NB4 (cell line): Measurements from ENCODE around the gene CNTLN.
"Not testable (repeated sequence)": the region's sequence is repeated elsewhere in the genome, so short reads cannot be mapped to it uniquely, and the experiment has no call there.

ENCODE experiments used
- DNase-seq: peaks from one replicate; pipeline ENCODE4 v3.0.0; 2010; ENCODE audit warnings: low read depth
- H3K4me3 ChIP-seq: one replicate; pipeline ENCODE4 v1.5.1; 2011; ENCODE audit warnings: mild to moderate bottlenecking, low read depth, low read length, moderate library complexity
- MYC ChIP-seq: IDR thresholded peaks from 2 replicates; pipeline ENCODE4 v1.6.1; 2011; ENCODE audit warnings: low read depth, low read length
- POLR2A ChIP-seq: IDR thresholded peaks from 2 replicates; pipeline ENCODE4 v1.6.1; 2011; ENCODE audit warnings: mild to moderate bottlenecking; ENCODE audit not compliant: insufficient read length; ENCODE audit errors: extremely low read depth
- TF ChIP-seq, protein P1 (sequence below): IDR thresholded peaks from 2 replicates; pipeline ENCODE4 v1.6.1; 2011; ENCODE audit warnings: low read depth, low read length
- TF ChIP-seq, protein P2 (sequence below): IDR thresholded peaks from one replicate; pipeline ENCODE4 v1.5.1; 2012; ENCODE audit warnings: low read depth, low read length

The CNTLN gene

DNA sequence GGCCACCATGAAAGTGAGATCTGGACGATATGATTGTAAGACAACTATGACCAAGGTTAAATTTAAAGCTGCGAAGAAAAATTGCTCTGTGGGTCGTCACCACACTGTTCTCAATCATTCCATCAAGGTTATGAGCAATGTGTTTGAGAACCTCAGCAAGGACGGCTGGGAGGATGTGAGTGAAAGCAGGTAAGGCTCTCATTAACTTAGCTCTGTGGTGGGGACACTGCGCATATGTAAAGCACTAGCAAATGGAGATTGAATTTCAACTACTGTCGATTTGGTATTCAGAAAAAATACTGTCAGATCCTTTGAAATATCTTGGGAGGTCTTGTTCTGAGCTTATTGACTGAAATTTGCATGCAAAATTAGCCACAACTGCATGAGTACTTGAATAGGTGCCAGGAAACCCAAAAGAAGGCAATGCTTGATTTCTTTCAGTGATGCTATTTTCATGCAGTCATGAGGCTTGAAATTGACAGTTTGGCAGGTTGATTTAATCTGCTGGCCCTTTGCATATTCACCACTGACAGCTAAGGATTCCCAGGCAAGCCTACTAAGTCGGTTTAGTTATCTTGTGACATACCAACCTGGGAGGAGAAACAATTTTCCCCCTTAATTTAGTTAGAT is 260.2 kb downstream of the CNTLN start:
- no peak overlapping the region for H3K4me3 ChIP-seq
- TF ChIP-seq POLR2A: no peak
- TF ChIP-seq, protein P1, sequence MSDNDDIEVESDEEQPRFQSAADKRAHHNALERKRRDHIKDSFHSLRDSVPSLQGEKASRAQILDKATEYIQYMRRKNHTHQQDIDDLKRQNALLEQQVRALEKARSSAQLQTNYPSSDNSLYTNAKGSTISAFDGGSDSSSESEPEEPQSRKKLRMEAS: no peak
- TF ChIP-seq, protein P2, sequence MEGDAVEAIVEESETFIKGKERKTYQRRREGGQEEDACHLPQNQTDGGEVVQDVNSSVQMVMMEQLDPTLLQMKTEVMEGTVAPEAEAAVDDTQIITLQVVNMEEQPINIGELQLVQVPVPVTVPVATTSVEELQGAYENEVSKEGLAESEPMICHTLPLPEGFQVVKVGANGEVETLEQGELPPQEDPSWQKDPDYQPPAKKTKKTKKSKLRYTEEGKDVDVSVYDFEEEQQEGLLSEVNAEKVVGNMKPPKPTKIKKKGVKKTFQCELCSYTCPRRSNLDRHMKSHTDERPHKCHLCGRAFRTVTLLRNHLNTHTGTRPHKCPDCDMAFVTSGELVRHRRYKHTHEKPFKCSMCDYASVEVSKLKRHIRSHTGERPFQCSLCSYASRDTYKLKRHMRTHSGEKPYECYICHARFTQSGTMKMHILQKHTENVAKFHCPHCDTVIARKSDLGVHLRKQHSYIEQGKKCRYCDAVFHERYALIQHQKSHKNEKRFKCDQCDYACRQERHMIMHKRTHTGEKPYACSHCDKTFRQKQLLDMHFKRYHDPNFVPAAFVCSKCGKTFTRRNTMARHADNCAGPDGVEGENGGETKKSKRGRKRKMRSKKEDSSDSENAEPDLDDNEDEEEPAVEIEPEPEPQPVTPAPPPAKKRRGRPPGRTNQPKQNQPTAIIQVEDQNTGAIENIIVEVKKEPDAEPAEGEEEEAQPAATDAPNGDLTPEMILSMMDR: no peak
- no peak for TF ChIP-seq MYC
- no peak for DNase-seq

DNA sequence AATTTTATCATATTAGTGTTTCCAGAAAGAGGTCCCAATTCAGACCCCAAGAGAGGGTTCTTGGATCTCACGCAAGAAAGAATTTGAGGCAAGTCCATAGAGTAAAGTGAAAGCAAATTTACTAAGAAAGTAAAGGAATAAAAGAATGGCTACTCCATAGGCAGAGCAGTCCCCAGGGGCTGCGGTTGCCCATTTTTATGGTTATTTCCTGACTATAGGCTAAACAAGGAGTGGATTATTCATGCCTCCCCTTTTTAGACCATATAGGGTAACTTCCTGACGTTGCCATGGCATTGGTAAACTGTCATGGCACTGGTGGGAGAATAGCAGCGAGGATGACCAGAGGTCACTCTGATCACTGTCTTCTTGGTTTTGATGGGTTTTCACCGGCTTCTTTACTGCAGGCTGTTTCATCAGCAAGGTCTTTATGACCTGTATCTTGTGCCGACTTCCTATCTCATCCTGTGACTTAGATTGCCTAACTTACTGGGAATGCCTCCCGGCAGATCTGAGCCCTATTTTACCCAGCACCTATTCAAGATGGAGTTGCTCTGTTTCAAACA is 262.4 kb downstream of the CNTLN start:
- not testable (repeated sequence) for H3K4me3 ChIP-seq, DNase-seq

DNA sequence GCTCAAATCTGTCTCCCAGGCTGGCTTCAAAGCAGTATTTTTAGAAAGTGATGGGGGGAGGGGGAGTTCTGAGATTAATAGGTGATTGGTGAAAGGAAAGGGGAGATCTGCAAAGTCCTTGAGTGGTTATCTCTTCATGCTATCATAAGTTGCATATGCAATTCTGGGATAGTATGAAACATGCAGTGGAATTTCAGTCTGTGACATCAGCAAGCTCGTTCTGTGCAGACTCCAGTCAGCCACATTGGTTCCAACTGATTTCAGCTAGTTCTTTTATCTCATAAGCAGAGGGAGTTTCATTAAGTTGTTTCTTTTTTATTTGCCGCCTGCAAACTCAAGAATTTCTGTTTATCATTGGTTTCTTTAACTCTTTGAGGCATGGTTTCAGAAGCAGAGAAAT is 263.5 kb downstream of the CNTLN start:
- TF ChIP-seq POLR2A: no peak
- TF ChIP-seq, protein P1: no peak
- TF ChIP-seq, protein P2: no peak
- no peak for TF ChIP-seq MYC

DNA sequence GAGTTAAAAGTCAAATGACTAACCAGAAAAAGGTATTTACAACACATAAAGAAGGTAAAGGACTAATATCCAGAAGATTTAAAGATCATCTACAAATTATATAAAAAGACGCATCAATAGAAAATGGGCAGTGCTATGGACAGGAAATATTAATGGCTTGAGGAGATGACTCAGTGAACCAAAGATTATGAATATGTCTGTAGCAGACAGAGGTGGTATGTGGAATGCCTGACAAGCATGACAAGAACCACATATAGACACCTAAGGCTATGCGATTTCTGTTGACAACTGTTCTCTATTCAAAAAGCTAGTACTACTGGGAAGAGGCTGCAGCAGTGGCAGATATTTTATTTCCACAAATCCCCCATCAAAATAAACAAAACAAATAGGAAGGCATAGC is 267.0 kb downstream of the CNTLN start:
- TF ChIP-seq MYC: no peak
- TF ChIP-seq, protein P1: no peak
- no peak for TF ChIP-seq POLR2A
- TF ChIP-seq, protein P2: no peak
- no peak overlapping the region for H3K4me3 ChIP-seq
- DNase-seq: no peak

More for the DNA sequence above, 263.5 kb downstream of the CNTLN start:
- no peak for DNase-seq
- H3K4me3 ChIP-seq: no peak overlapping the region

DNA sequence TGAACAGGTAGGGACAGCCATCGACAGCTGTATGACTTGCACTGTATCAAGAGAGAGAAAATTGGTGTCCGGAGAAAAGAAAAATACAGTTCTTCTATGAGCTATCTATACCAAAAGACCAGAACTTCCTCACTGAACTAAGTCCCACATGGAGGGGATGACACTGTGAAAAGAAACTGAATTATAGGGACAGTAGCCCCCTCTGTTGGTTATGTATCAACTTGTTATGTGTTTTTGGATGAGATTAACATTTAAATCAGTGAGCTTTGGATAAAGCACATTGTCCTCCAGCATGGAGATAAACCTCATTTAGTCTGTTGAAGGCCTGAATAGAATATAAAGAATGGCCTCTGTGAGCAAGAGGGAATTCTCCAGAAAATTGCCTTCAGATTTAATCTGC is 267.5 kb downstream of the CNTLN start:
- H3K4me3 ChIP-seq: no peak overlapping the region
- DNase-seq: peak; percentile 84
- TF ChIP-seq, protein P1: peak; percentile 48; the same call in 1 of the 2 replicates
- TF ChIP-seq POLR2A (no peak), MYC (peak; percentile 59; the same call in 1 of the 2 replicates)
- TF ChIP-seq, protein P2: peak; percentile 20

DNA sequence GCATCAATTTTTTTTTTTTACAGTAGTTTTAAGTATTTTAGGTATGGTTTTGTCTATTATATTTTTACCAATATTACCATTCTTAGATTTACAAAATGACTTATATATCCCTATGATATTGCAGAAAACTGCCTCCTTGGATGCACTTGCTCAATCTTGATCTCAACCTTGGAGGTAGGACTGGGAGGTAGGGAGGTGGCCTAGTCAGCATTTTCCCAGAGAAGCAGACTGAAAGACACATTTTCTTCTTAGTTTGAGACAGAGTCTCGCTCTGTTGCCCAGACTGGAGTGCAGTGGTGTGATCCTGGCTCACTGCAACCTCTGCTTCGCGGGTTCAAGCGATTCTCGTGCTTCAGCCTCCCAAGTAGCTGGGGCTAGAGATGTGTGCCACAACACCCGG is 268.7 kb downstream of the CNTLN start:
- DNase-seq: no peak
- TF ChIP-seq, protein P2: no peak
- TF ChIP-seq, protein P1: no peak
- TF ChIP-seq MYC (no peak), POLR2A (no peak)
- no peak overlapping the region for H3K4me3 ChIP-seq
